CD4-positive, alpha-beta T cell treated with Interleukin-21 for 1 hour (primary cell): ENCODE measurements around the gene PRAC2.

Experiments
- DNase-seq: peaks from one replicate; pipeline ENCODE4 v3.0.0-alpha.2; 2020

PRAC2 gene

GRCh38 chr17:48756830-48757251, 33.9 kb downstream of the PRAC2 start:
- no peak for DNase-seq

GRCh38 chr17:48757524-48757961, 34.6 kb downstream of the PRAC2 start:
- DNase-seq, result no peak

- DNase-seq, result no peak
These were observed 36.3 kb downstream of the PRAC2 start for GRCh38 chr17:48759288-48759687.

- DNase-seq, result no peak
These were observed 37.4 kb downstream of the PRAC2 start for GRCh38 chr17:48760411-48760810.

GRCh38 chr17:48761114-48761513, 38.1 kb downstream of the PRAC2 start:
- no peak for DNase-seq

GRCh38 chr17:48767263-48767774, 44.3 kb downstream of the PRAC2 start:
- no peak for DNase-seq

GRCh38 chr17:48769009-48769675, 46.2 kb downstream of the PRAC2 start:
- no peak for DNase-seq

GRCh38 chr17:48770954-48771353, 48.0 kb downstream of the PRAC2 start:
- DNase-seq, result no peak

- DNase-seq, result no peak
These were observed 50.3 kb downstream of the PRAC2 start for GRCh38 chr17:48773245-48773644.
